Ovary (tissue), 9 donors: ENCODE data around the gene PTPRQ. TPM values are rescaled to one million over a fixed set of nuclear protein-coding genes. Genes with fewer than 3 reads are reported as not detected.

Experiments used
- DNase-seq, 5 donors: peaks; one replicate each; pipeline ENCODE4 v3.0.0-alpha.2; 2019 to 2020
- H3K27ac ChIP-seq, 2 donors: fragments of 200-600 bp; one replicate each; pipeline versions ENCODE4 v1.5.1 to v1.8.0; 2019 to 2022
- H3K27me3 ChIP-seq: fragments of 200-600 bp; one replicate; pipeline ENCODE4 v1.8.0; 2022
- H3K36me3 ChIP-seq: fragments of 200-600 bp; sonication (generic); one replicate; pipeline ENCODE4 v1.5.1; 2019
- H3K4me1 ChIP-seq: one replicate; pipeline ENCODE4 v1.8.1; 2013; ENCODE audit warnings: mild to moderate bottlenecking, moderate library complexity; ENCODE audit not compliant: insufficient read depth
- H3K4me3 ChIP-seq: fragments of 200-600 bp; sonication (generic); one replicate; pipeline ENCODE4 v1.5.1; 2017
- H3K9me3 ChIP-seq, 2 donors: fragments of 200-600 bp in 1 of 2; sonication (generic) in 1 of 2; one replicate each; pipeline versions ENCODE4 v1.5.1 to v1.8.1; 2013 to 2019; ENCODE audit warnings: mild to moderate bottlenecking in 1 of 2, moderate library complexity in 1 of 2
- CTCF ChIP-seq, 3 donors: fragments of 450-650 bp in 2 of 3; fragments of 200-600 bp in 1 of 3; IDR thresholded peaks; one replicate each; pipeline versions ENCODE4 v1.5.1 to v1.8.0; 2016 to 2022; ENCODE audit warnings: antibody characterized with exemption in 3 of 3, mild to moderate bottlenecking in 1 of 3
- EP300 ChIP-seq: sonication (generic); formaldehyde crosslinking; IDR thresholded peaks from one replicate; pipeline ENCODE4 v1.6.1; 2017; ENCODE audit warnings: antibody characterized with exemption
- POLR2A ChIP-seq: fragments of 450-650 bp; IDR thresholded peaks from one replicate; pipeline ENCODE4 v1.6.1; 2017; ENCODE audit warnings: antibody characterized with exemption, mild to moderate bottlenecking, moderate library complexity
- WGBS, 3 donors: extraction: QIAGEN DNeasy Blood & Tissue Kit in 1 of 3; methylation state at CpG; one replicate each; pipeline versions ENCODE4 v1.1.5 to v1.1.7; 2013 to 2017; 5-methylcytosine and 5-hydroxymethylcytosine counted together
- intact Hi-C, 4 donors: fragments of 100-400 bp; cut with DNase I; formaldehyde crosslinking; loops; one replicate each; pipeline versions ENCODE4 v1.11.0 to v1.15.1; 2022 to 2023
- polyA plus RNA-seq, 2 donors: library from polyadenylated mRNA; stranded (reverse); fragments of 200-250 nt in 1 of 2; fragments of 350-450 nt in 1 of 2; fragmentation: Illumina TruSeq in 1 of 2; extraction: RNeasy Lipid Tissue Mini Kit (QIAGEN cat#74804) in 1 of 2; gene quantifications; one replicate each; pipeline ENCODE4 v1.2.3, GENCODE V29; 2013 to 2014
- total RNA-seq, 7 donors: library from RNA; depleted of rRNA in 2 of 7; stranded (reverse); fragments of >200 nt in 2 of 7; fragmentation: NEBNext Ultra II Directional in 3 of 7; extraction: Animal tissue kit (Norgen Biotek cat#: 25700) in 3 of 7; gene quantifications; one replicate each; pipeline versions ENCODE4 v1.1.0 to v1.2.4, GENCODE V29; 2016 to 2023
- donor health status: DM: no; HTN: no; CAD: no; lungs with moderate emphysema.
- donor health status: DM: no; HTN: no; CAD: no.
- donor health status: Bipolar disorder and iron deficiency.
- donor health status: DM: yes; HTN: yes; CAD: no.
- donor health status: DM: no; HTN: no; CAD: no.
- donor health status: DM: yes; HTN: yes; CAD: no.

Gene PTPRQ
- total and polyA plus RNA-seq, 9 donors, result 0.05 to 18.8 (median 0.23) TPM

- Histone ChIP-seq H3K4me3 (no peak overlapping the region), H3K36me3 (no peaks in the 10 kb centered on the region), H3K27ac (no peak overlapping the region), H3K27me3 (no peaks in the 10 kb centered on the region), H3K9me3 (no peaks in the 10 kb centered on the region), H3K4me1 (no peaks in the 10 kb centered on the region)
- DNase-seq, result no peak
- TF ChIP-seq CTCF (IDR thresholded peaks at IDR 0.05) (no peak), POLR2A (no peak), EP300 (no peak)
- intact Hi-C loops, result no loop called here
- 75 to 85% (median 84%) methylated on average over 5 of the region's 5 CpGs for WGBS, 3 donors
Measured at GRCh38 chr12:80485222-80485987, 41.4 kb downstream of the PTPRQ start.

GRCh38 chr12:80490329-80490728 lies 46.3 kb downstream of the PTPRQ start:
- no peaks in the 10 kb centered on the region for H3K27me3 ChIP-seq
- TF ChIP-seq POLR2A, result no peak
- TF ChIP-seq CTCF (IDR thresholded peaks at IDR 0.05), result no peak
- TF ChIP-seq EP300, result no peak
- WGBS, 3 donors, result 80 to 84% (median 82%) methylated on average over 2 of the region's 2 CpGs
- no peaks in the 10 kb centered on the region for H3K4me1 ChIP-seq
- intact Hi-C loops, result no loop called here
- no peaks in the 10 kb centered on the region for H3K9me3 ChIP-seq
- no peak overlapping the region for H3K4me3 ChIP-seq
- no peak overlapping the region for H3K27ac ChIP-seq
- no peaks in the 10 kb centered on the region for H3K36me3 ChIP-seq
- DNase-seq, result no peak

GRCh38 chr12:80491166-80491565 lies 47.1 kb downstream of the PTPRQ start:
- intact Hi-C loops, result no loop called here
- Histone ChIP-seq H3K27me3 (no peaks in the 10 kb centered on the region), H3K4me3 (no peak overlapping the region), H3K9me3 (no peaks in the 10 kb centered on the region), H3K4me1 (no peaks in the 10 kb centered on the region), H3K36me3 (no peaks in the 10 kb centered on the region), H3K27ac (no peak overlapping the region)
- TF ChIP-seq CTCF (IDR thresholded peaks at IDR 0.05), result no peak
- no peak for TF ChIP-seq EP300
- TF ChIP-seq POLR2A, result no peak
- DNase-seq, result no peak

- TF ChIP-seq POLR2A, result no peak
- TF ChIP-seq CTCF (IDR thresholded peaks at IDR 0.05), result no peak
- no peak for TF ChIP-seq EP300
- Histone ChIP-seq H3K36me3 (no peaks in the 10 kb centered on the region), H3K4me1 (no peaks in the 10 kb centered on the region), H3K4me3 (no peak overlapping the region), H3K27me3 (no peaks in the 10 kb centered on the region), H3K27ac (no peak overlapping the region), H3K9me3 (no peaks in the 10 kb centered on the region)
- intact Hi-C loops, result no loop called here
- WGBS, 3 donors, result 93 to 99% (median 97%) methylated on average over 2 of the region's 2 CpGs
- no peak for DNase-seq
Measured at GRCh38 chr12:80493466-80493865, 49.4 kb downstream of the PTPRQ start.
